IMR-90 (cell line): ENCODE measurements around the gene ANKRD44. TPM values are rescaled to one million over a fixed set of nuclear protein-coding genes. Genes with fewer than 3 reads are reported as not detected.

ENCODE experiments used
- ATAC-seq: fragments of 200-7000 bp; cut with Tn5 transposase; 2 replicates; pipeline ENCODE4 v1.9.1; 2020; ENCODE audit warnings: low read depth, mild to moderate bottlenecking, moderate library complexity
- BruUV-seq: library from RNA; stranded (reverse); fragments of 400-500 nt; replicated peaks from 2 replicates; lab custom pipeline; 2021; lab: Mats Ljungman, UMichigan
- CTCF ChIA-PET: fragments of 300-600 bp; formaldehyde crosslinking; extraction: SDS; loops from one replicate; lab custom pipeline; 2021; ENCODE audit warnings: antibody characterized with exemption; lab: Yijun Ruan, JAX
- POLR2A ChIA-PET: fragments of 300-600 bp; sonication (Branson Sonifier 250); formaldehyde crosslinking; loops from one replicate; lab custom pipeline; 2022; ENCODE audit warnings: antibody characterized with exemption; ENCODE audit not compliant: unreplicated experiment; lab: Charles Lee
- DNase-seq: peaks from one replicate; pipeline ENCODE4 v3.0.0; 2013
- H2AFZ ChIP-seq: replicated peaks from 2 replicates; pipeline ENCODE3; 2013; ENCODE audit warnings: low read length, mild to moderate bottlenecking; ENCODE audit not compliant: poor library complexity
- H2AK5ac ChIP-seq: 2 replicates; pipeline ENCODE4 v1.6.1; 2013; ENCODE audit warnings: low read depth, low read length, inconsistent platforms
- H2AK9ac ChIP-seq: replicated peaks from 2 replicates; pipeline ENCODE3; 2013; ENCODE audit warnings: mild to moderate bottlenecking, low read depth, low read length, moderate library complexity; ENCODE audit not compliant: poor library complexity
- H2BK120ac ChIP-seq: 2 replicates; pipeline ENCODE4 v1.6.1; 2013; ENCODE audit warnings: low read depth, low read length, inconsistent platforms
- H2BK15ac ChIP-seq: 3 replicates; pipeline ENCODE4 v1.6.1; 2013; ENCODE audit warnings: low read depth, low read length, inconsistent platforms
- H2BK20ac ChIP-seq: 2 replicates; pipeline ENCODE4 v1.6.1; 2013; ENCODE audit warnings: low read depth, mild to moderate bottlenecking, inconsistent platforms, low read length, moderate library complexity
- H2BK5ac ChIP-seq: 2 replicates; pipeline ENCODE4 v1.6.1; 2013; ENCODE audit warnings: mild to moderate bottlenecking, low read depth, low read length, inconsistent platforms; ENCODE audit not compliant: poor library complexity, severe bottlenecking
- H3K14ac ChIP-seq: replicated peaks from 2 replicates; pipeline ENCODE4 v1.6.1; 2013; ENCODE audit warnings: low read depth, low read length, inconsistent platforms
- H3K18ac ChIP-seq: 2 replicates; pipeline ENCODE4 v1.6.1; 2013; ENCODE audit warnings: low read depth, low read length, control low read depth
- H3K23ac ChIP-seq: 2 replicates; pipeline ENCODE4 v1.6.1; 2013; ENCODE audit warnings: low read depth, low read length, inconsistent platforms
- H3K27ac ChIP-seq: 2 replicates; pipeline ENCODE4 v1.5.1; 2013; ENCODE audit warnings: mild to moderate bottlenecking, control low read depth, low read length; ENCODE audit not compliant: insufficient read depth
- H3K27me3 ChIP-seq: 2 replicates; pipeline ENCODE4 v1.6.1; 2013; ENCODE audit warnings: low read length; ENCODE audit not compliant: control insufficient read depth, insufficient read depth
- H3K36me3 ChIP-seq: 2 replicates; pipeline ENCODE4 v1.6.1; 2013; ENCODE audit warnings: low read length, mixed read lengths; ENCODE audit not compliant: control insufficient read depth, insufficient read depth
- H3K4ac ChIP-seq: 2 replicates; pipeline ENCODE4 v1.6.1; 2013; ENCODE audit warnings: low read depth, low read length, inconsistent platforms
- H3K4me1 ChIP-seq: 2 replicates; pipeline ENCODE4 v1.6.1; 2013; ENCODE audit warnings: low read length, mixed read lengths; ENCODE audit not compliant: control insufficient read depth, insufficient read depth
- H3K4me2 ChIP-seq: 2 replicates; pipeline ENCODE4 v1.6.1; 2013; ENCODE audit warnings: low read depth, mild to moderate bottlenecking, control low read depth, low read length, moderate library complexity
- H3K4me3 ChIP-seq: 2 replicates; pipeline ENCODE4 v1.5.1; 2013; ENCODE audit warnings: low read depth, mild to moderate bottlenecking, control low read depth, low read length, moderate library complexity; ENCODE audit not compliant: insufficient read depth
- H3K56ac ChIP-seq: 2 replicates; pipeline ENCODE4 v1.6.1; 2013; ENCODE audit warnings: low read length, inconsistent platforms; ENCODE audit not compliant: insufficient read depth; ENCODE audit errors: extremely low read depth
- H3K79me1 ChIP-seq, 2 experiments: 2 replicates each; pipeline ENCODE4 v1.6.1; 2013; ENCODE audit warnings: low read length in 2 of 2, inconsistent platforms in 1 of 2, low read depth in 1 of 2
- H3K9ac ChIP-seq: 2 replicates; pipeline ENCODE4 v1.6.1; 2013; ENCODE audit warnings: low read depth, low read length, control low read depth
- H3K9me1 ChIP-seq: 2 replicates; pipeline ENCODE4 v1.6.1; 2013; ENCODE audit warnings: low read length, inconsistent platforms; ENCODE audit not compliant: insufficient read depth
- H3K9me3 ChIP-seq: 2 replicates; pipeline ENCODE4 v1.6.1; 2013; ENCODE audit warnings: low read length; ENCODE audit not compliant: control insufficient read depth, insufficient read depth
- H4K20me1 ChIP-seq: 2 replicates; pipeline ENCODE4 v1.6.1; 2013; ENCODE audit warnings: low read length, inconsistent platforms; ENCODE audit not compliant: insufficient read depth
- H4K5ac ChIP-seq: 2 replicates; pipeline ENCODE4 v1.6.1; 2013; ENCODE audit warnings: mild to moderate bottlenecking, low read depth, low read length, control low read depth
- H4K8ac ChIP-seq, 2 experiments: 2 replicates each; pipeline ENCODE4 v1.6.1; 2013; ENCODE audit warnings: low read depth in 2 of 2, low read length in 2 of 2, control low read depth in 1 of 2, inconsistent platforms in 1 of 2
- H4K91ac ChIP-seq: 2 replicates; pipeline ENCODE4 v1.6.1; 2013; ENCODE audit warnings: low read depth, low read length, inconsistent platforms; ENCODE audit not compliant: insufficient read depth
- BHLHE40 ChIP-seq: fragments of 150-350 bp; IDR thresholded peaks from 2 replicates; pipeline ENCODE4 v1.6.1; 2016; ENCODE audit warnings: mild to moderate bottlenecking, low read depth, low read length
- CEBPB ChIP-seq: IDR thresholded peaks from 2 replicates; pipeline ENCODE4 v1.6.1; 2012; ENCODE audit warnings: low read depth, low read length, improper control_type of control experiment
- CHD1 ChIP-seq: IDR thresholded peaks from 2 replicates; pipeline ENCODE4 v1.6.1; 2012; ENCODE audit warnings: low read depth, low read length, improper control_type of control experiment
- MAFK ChIP-seq: IDR thresholded peaks from 2 replicates; pipeline ENCODE4 v1.6.1; 2012; ENCODE audit warnings: low read depth, low read length, improper control_type of control experiment
- POLR2A ChIP-seq: IDR thresholded peaks from 2 replicates; pipeline ENCODE4 v1.6.1; 2012; ENCODE audit warnings: mild to moderate bottlenecking, low read depth, low read length
- RAD21 ChIP-seq: IDR thresholded peaks from 2 replicates; pipeline ENCODE4 v1.6.1; 2012; ENCODE audit warnings: low read length, improper control_type of control experiment
- RCOR1 ChIP-seq: IDR thresholded peaks from 2 replicates; pipeline ENCODE4 v1.6.1; 2012; ENCODE audit warnings: mild to moderate bottlenecking, low read length, improper control_type of control experiment; ENCODE audit not compliant: insufficient replicate concordance
- WGBS, 2 experiments: methylation state at CpG; one replicate each; pipeline versions ENCODE4 v1.1.5 to v1.1.7; 2013; ENCODE audit warnings: missing lambda C conversion rate in 2 of 2; ENCODE audit not compliant: insufficient read length in 1 of 2; ENCODE audit errors: extremely low coverage in 2 of 2; 5-methylcytosine and 5-hydroxymethylcytosine counted together
- dilution Hi-C: fragments of 300-500 bp; cut with HindIII; formaldehyde crosslinking; loops from one replicate; pipeline ENCODE4 v1.14.3; 2018; ENCODE audit warnings: low sequenced_read_pairs; ENCODE audit not compliant: unreplicated experiment
- in situ Hi-C: fragments of 300-500 bp; cut with MboI; formaldehyde crosslinking; loops from 3 replicates; pipeline ENCODE4 v1.14.3; 2019; ENCODE audit warnings: low sequenced_read_pairs, inconsistent platforms, mixed read lengths
- intact Hi-C: fragments of 100-400 bp; cut with micrococcal nuclease; formaldehyde crosslinking; loops from 2 replicates; pipeline ENCODE4 v1.10.0; 2022
- polyA plus RNA-seq, 3 experiments: library from polyadenylated mRNA; depleted of rRNA; stranded (reverse); fragments of >200 nt; gene quantifications; 2 replicates each; pipeline ENCODE4 v1.2.3, GENCODE V29; 2012; ENCODE audit warnings: low replicate concordance in 1 of 3
- total RNA-seq: library from RNA; depleted of rRNA; stranded (reverse); fragments of >200 nt; gene quantifications from 2 replicates; pipeline ENCODE4 v1.2.3, GENCODE V29; 2012

The ANKRD44 gene
- total and polyA plus RNA-seq, 2 of the 4 experiments (the other 2 are of a cell fraction), result 5.2 to 15.6 TPM

GRCh38 chr2:197251576-197251975, 59.0 kb downstream of the ANKRD44 start:
- Histone ChIP-seq H3K56ac (no peak overlapping the region), H2AFZ (no peak overlapping the region), H3K4me2 (no peak overlapping the region), H3K23ac (no peak overlapping the region), H4K91ac (no peak overlapping the region), H3K27me3 (no peaks in the 10 kb centered on the region), H4K20me1 (no peaks in the 10 kb centered on the region), H2BK120ac (no peak overlapping the region), H2BK5ac (no peak overlapping the region), H3K9ac (no peak overlapping the region), H4K5ac (no peak overlapping the region), H3K9me1 (peaks cover 4% of the 10 kb centered on the region; the same call in 1 of the 2 replicates), H2BK15ac (no peak overlapping the region), H3K79me1 (0 out of 4 replicates have a peak, but pooled peaks cover 0 to 3% of the 10 kb centered on the region in 2 experiments), H2AK5ac (no peak overlapping the region), H3K9me3 (no peaks in the 10 kb centered on the region), H4K8ac (no peak overlapping the region), H3K4ac (no peak overlapping the region), H2BK20ac (no peak overlapping the region), H3K27ac (no peak overlapping the region), H3K4me3 (no peak overlapping the region), H3K14ac (no peak overlapping the region), H3K4me1 (peaks cover 3% of the 10 kb centered on the region; the same call in 1 of the 2 replicates), H3K36me3 (no peaks in the 10 kb centered on the region), H3K18ac (no peak overlapping the region), H2AK9ac (no peak overlapping the region)
- TF ChIP-seq POLR2A (no peak), RCOR1 (no peak), CHD1 (no peak), MAFK (no peak), RAD21 (no peak), CEBPB (no peak), BHLHE40 (no peak)
- no CpG with 5 or more reads among the region's 4 CpGs for WGBS, 2 experiments
- BruUV-seq, result no TSS peak
- intact Hi-C loops (no loop called here), in situ Hi-C loops (no loop called here), dilution Hi-C loops (no loop called here)
- no peak for ATAC-seq
- peak; percentile 10 for DNase-seq
- ChIA-PET POLR2A (no interaction called here), CTCF (interaction anchor here (1.1 kb wide), 1 partner anchor 22 kb away, joined by 3 read pairs; no protein-coding TSS in a partner anchor)
